ENCODE results near the gene ROGDI.

DNA sequence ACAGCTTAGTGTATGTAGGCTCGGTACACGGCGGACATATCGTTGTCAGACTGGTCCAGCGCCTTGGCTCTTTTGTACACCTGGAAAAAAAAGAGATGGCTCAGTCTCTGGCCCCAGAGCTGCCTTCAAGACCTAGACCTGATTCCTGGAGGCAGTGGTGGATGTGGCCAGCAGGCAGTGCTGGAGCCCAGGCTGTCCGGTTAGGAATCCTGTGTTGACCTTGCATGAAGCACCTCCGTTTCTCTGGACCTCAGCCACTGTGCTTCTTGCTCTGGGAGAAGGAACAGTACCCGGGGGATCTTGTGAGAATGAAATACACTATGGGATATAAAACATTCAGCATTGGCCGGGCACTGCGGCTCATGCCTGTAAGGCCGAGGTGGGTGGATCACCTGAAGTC lies 2.8 kb upstream of the ROGDI start:
- TF ChIP-seq POLR2A (IDR thresholded peaks at IDR 0.05; ENCODE audit: low read depth, low read length), result no peak
- TF ChIP-seq, protein P1, sequence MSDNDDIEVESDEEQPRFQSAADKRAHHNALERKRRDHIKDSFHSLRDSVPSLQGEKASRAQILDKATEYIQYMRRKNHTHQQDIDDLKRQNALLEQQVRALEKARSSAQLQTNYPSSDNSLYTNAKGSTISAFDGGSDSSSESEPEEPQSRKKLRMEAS (IDR thresholded peaks at IDR 0.05; ENCODE audit: insufficient read depth, insufficient read length), result no peak
- TF ChIP-seq, protein P2, sequence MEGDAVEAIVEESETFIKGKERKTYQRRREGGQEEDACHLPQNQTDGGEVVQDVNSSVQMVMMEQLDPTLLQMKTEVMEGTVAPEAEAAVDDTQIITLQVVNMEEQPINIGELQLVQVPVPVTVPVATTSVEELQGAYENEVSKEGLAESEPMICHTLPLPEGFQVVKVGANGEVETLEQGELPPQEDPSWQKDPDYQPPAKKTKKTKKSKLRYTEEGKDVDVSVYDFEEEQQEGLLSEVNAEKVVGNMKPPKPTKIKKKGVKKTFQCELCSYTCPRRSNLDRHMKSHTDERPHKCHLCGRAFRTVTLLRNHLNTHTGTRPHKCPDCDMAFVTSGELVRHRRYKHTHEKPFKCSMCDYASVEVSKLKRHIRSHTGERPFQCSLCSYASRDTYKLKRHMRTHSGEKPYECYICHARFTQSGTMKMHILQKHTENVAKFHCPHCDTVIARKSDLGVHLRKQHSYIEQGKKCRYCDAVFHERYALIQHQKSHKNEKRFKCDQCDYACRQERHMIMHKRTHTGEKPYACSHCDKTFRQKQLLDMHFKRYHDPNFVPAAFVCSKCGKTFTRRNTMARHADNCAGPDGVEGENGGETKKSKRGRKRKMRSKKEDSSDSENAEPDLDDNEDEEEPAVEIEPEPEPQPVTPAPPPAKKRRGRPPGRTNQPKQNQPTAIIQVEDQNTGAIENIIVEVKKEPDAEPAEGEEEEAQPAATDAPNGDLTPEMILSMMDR (IDR thresholded peaks at IDR 0.05; ENCODE audit: extremely low read depth in 1 of 2, insufficient read depth in 1 of 2, low read depth in 1 of 2, low read length in 2 of 2), result no peak
